NCI-H2107 treated with DMSO at 0.1 percent for 48 hours (cell line): ENCODE data around the gene BCL2L11.

Experiments
- DNase-seq: peaks from one replicate; lab custom pipeline; 2025; ENCODE audit not compliant: unreplicated experiment; lab: John Stamatoyannopoulos, UW

Gene BCL2L11

DNA sequence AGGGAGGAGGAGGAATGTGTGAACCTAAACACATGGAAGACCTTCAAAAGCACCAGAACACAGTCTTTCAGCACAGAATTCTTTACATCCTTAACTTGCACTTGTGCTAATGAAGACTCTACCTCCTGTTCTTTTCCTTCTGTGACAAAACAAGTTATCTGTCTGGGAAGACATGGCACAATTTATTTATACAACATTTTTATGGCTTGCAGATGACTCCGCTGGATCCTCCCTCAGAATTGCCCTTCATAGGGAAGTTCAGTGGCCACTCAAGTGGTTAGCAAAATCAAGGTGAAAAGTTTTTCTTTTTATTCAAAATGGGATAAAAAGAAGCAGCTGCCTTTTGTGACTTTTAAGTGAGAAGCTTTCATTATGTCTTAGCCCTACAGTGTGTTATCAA, 21.4 kb downstream of the BCL2L11 start:
- DNase-seq, result no peak

GRCh38 chr2:111143107-111143842, 22.6 kb downstream of the BCL2L11 start:
- no peak for DNase-seq

GRCh38 chr2:111143843-111144198, 23.1 kb downstream of the BCL2L11 start:
- DNase-seq, result no peak

DNA sequence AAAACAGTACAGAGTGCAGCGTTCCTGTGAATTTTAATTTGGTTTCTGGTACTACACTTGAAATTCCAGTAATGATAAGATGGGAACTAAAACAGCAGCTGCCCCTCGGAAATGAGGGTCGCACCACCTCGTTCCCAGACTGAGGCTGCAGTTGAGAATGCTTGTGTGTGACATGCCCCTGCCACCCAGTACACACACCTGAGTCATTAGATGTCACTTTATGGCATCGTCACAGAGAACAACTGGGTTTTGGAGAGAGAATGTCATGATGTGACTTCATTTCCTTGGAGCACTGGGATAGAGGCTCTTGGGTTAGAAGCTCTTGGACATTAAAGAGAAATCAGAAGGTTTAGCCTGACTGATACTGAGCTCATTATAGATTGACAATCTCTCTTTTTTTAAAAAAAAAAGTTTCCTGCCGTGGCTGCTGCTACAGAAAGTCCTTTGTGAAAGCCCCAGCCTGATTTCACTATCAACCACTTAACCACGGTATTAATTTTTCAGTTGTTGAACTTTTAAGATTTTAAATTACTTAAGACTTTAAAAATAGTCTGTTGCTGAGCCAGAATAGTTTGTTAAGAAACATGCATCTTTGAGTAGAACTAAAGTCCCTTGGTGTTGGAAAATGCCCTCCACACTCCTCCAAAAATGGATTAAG, 24.5 kb downstream of the BCL2L11 start:
- no peak for DNase-seq

DNA sequence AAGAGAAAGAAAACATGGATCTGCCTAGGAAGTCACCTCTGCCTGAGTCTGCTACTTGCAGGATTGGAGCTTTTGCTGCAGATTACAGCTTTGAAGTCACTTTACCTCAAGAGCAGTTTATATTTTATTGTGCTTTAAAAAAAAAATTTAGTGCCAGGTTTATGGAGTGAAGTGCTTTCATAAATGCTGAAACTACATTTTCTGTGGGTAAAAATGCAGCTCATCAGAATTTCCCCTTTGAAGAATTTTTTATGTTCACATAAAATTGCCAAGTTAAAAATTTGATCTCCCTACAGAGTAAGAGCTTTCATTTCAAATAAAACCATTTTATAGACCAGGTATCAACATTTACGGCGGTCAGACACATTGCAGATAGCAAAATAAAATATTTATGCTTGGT, 25.2 kb downstream of the BCL2L11 start:
- DNase-seq, result no peak

DNA sequence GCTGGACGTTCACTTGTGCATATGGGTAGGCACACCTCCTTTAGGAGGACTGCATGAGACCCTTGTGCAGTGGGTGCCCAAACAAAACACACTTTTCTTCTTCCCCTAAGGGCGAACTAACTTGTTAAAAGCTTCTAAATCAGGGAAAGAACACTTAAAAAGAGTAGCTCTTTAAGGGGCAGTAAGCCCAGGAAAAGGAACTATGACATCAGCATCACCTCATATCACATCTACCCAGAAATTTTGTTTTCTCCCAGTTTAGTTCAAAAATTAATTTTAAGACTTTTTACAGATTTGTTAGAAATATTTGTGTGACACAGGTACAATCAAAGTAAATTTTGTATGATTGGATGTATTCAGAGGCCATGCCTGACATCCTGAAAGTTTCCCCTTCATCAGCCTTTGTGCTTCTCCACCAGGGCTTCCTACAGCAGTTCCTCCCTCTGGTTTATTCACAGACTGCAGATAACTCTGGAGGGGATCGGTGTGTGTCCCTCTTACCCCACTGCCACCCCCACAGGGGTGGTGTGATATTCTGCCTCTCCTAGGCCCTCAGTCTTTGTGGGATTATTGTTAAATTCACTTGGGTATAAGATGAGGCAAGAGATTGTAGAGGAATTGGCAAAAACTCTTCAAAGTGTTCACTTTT, 27.6 kb downstream of the BCL2L11 start:
- DNase-seq, result no peak

- DNase-seq, result no peak
These were observed 28.2 kb downstream of the BCL2L11 start for GRCh38 chr2:111148925-111149324.

DNA sequence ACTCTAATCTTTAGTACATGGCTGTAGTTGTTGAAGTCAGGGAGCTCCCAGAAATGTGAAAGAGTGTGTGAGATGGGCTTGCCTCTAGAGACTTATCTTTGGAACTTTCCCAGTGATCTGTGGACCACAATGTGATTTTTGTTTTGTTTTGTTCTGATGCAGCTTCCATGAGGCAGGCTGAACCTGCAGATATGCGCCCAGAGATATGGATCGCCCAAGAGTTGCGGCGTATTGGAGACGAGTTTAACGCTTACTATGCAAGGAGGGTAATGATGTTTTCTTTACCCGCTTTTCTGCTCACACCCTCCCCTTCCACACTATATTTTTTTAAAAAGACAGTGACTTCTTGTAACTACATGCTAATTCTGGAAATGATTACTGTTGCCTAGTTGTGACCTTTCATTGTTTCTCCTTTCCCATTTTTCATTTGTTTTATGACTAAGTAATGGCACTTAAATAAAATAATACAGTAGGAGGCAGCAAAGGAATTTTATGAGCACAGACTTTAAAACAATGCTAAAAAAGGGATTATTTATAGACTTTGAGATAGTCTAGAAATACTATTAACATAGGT, 29.3 kb downstream of the BCL2L11 start:
- no peak for DNase-seq

DNA sequence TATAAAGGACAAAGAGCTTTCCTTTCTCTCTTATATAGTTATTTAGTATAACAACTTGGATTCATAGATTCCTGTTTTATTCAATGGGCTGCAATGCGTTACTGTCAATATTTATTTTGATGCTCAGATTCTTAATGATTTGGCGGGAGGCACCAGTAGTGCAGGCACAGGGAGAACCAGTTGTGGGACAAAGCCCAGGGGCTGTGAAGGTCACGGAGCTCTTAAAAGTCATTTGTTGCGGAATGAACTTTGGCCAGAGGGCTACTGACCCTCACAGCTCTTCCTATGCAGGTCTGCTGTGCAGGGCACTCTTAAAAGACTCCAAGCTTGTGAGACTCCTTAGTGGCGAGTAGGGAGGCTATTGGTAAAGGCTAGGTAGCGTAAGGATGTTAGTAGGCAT, 34.0 kb downstream of the BCL2L11 start:
- no peak for DNase-seq

GRCh38 chr2:111155610-111156009, 34.9 kb downstream of the BCL2L11 start:
- no peak for DNase-seq

DNA sequence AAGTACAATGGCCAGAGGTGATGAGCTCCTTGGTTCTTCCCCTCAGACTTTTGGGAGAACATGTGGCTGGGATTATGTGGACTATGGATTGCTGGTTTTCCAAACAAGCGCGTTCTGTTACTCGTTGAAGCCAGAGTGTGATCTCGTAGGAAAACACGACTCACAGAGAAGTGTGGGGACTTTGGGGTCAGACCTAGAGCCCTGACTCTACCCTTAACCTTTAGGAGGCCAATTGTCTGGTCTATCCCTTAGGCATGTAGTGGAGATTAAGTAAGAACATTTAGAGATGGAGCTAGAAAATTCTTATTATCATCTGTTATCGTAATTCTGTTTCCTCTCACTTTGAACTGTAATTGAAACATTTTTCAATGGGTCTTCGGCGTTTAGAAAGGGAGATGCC, 35.8 kb downstream of the BCL2L11 start:
- DNase-seq, result no peak

DNA sequence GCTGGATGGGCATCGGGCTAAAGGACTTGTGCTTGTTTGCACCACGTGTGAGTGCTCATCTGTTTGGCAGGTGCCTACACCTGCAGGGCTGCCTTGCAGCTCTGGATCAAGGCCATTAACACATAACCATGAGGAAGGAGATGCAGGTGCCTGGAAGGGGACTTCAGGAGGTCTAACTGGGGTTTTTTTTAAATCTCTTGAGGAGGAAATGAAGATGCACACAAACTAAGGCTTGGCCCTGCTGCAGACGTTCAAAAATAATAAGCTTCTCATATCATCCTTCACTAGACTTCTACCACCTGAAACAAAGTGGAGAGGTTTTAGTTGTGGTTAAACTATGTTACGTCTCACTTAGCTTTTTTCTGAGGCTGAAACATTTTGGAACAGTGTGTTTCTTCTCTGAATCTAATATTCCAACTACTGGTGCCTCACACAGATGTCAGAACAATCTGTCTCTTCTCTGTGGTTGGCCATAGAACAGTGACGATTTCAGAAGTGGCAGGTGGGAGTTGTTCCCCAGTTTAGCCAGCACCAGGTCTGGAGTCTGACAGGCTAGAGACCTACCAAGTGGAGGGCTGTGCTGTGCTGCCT, 36.5 kb downstream of the BCL2L11 start:
- peak; percentile 53 for DNase-seq

- no peak for DNase-seq
These were observed 37.1 kb downstream of the BCL2L11 start for GRCh38 chr2:111157798-111158197.

- DNase-seq, result no peak
These were observed 38.9 kb downstream of the BCL2L11 start for GRCh38 chr2:111159641-111160040.

GRCh38 chr2:111160758-111161157, 40.0 kb downstream of the BCL2L11 start:
- DNase-seq, result no peak

DNA sequence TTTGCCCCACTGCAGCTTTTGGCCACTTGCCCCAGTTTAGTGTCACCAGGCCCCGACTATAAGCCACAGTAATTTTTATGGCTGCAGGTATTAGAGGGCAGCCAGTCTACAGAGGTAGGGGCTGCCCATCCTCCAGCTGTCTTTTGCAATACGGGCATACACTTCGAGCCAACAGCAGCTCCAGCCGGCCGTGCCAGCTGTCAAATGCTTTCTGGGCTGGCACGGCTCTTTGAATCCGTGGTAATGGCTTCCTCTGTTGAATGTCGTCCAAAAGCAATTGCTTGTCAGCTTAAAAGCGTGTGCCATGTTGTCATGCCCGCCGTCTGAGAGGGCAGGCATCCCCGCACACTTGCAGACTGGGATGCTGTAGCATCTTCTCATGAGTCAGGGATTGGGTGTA, 41.3 kb downstream of the BCL2L11 start:
- DNase-seq, result no peak

GRCh38 chr2:111162718-111163331, 42.1 kb downstream of the BCL2L11 start:
- DNase-seq, result no peak

- no peak for DNase-seq
These were observed 43.4 kb downstream of the BCL2L11 start for GRCh38 chr2:111164078-111164477.

- DNase-seq, result no peak
These were observed 44.4 kb downstream of the BCL2L11 start for GRCh38 chr2:111165084-111165483.

GRCh38 chr2:111166115-111166514, 45.4 kb downstream of the BCL2L11 start:
- no peak for DNase-seq
